PFSK-1 (cell line): ENCODE results near the gene KCNK3.

ENCODE experiments used
- POLR2AphosphoS5 ChIP-seq: IDR thresholded peaks from 2 replicates; pipeline ENCODE4 v1.6.1; 2012; ENCODE audit warnings: low read depth, mild to moderate bottlenecking, control low read depth, low read length, moderate library complexity
- SIN3A ChIP-seq: IDR thresholded peaks from 2 replicates; pipeline ENCODE4 v1.6.1; 2012; ENCODE audit warnings: mild to moderate bottlenecking, low read length, moderate library complexity, borderline replicate concordance; ENCODE audit not compliant: insufficient read depth
- TF ChIP-seq, protein P1 (sequence below), 2 experiments: IDR thresholded peaks; 2 replicates each; pipeline versions ENCODE4 v1.6.1 to v1.8.0; 2011 to 2012; ENCODE audit warnings: low read depth in 2 of 2, low read length in 2 of 2, control low read depth in 1 of 2, inconsistent platforms in 1 of 2, mild to moderate bottlenecking in 1 of 2, moderate library complexity in 1 of 2; ENCODE audit not compliant: insufficient read depth in 1 of 2

DNA sequence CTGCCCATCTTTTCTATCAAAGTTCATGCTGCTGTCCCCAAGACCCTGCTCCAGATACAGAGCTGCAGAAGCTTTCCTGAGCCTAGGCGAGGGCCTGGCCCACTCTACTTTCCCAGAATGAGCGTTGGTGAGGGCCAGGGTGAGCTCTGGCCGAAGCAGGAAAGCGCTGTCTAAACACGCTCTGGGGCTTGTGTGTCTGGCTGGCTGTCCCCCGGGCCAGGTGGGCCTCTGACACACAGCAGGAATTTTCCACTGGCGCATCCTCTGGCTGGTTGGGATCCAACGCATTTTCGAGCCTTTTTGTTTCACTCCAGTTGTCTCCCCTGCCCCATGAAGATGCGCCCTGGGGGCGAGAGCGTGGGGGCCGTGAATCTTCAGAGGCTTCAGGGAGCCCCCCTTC lies 17.8 kb upstream of the KCNK3 start:
- TF ChIP-seq, protein P1, sequence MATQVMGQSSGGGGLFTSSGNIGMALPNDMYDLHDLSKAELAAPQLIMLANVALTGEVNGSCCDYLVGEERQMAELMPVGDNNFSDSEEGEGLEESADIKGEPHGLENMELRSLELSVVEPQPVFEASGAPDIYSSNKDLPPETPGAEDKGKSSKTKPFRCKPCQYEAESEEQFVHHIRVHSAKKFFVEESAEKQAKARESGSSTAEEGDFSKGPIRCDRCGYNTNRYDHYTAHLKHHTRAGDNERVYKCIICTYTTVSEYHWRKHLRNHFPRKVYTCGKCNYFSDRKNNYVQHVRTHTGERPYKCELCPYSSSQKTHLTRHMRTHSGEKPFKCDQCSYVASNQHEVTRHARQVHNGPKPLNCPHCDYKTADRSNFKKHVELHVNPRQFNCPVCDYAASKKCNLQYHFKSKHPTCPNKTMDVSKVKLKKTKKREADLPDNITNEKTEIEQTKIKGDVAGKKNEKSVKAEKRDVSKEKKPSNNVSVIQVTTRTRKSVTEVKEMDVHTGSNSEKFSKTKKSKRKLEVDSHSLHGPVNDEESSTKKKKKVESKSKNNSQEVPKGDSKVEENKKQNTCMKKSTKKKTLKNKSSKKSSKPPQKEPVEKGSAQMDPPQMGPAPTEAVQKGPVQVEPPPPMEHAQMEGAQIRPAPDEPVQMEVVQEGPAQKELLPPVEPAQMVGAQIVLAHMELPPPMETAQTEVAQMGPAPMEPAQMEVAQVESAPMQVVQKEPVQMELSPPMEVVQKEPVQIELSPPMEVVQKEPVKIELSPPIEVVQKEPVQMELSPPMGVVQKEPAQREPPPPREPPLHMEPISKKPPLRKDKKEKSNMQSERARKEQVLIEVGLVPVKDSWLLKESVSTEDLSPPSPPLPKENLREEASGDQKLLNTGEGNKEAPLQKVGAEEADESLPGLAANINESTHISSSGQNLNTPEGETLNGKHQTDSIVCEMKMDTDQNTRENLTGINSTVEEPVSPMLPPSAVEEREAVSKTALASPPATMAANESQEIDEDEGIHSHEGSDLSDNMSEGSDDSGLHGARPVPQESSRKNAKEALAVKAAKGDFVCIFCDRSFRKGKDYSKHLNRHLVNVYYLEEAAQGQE (IDR thresholded peaks at IDR 0.05; ENCODE audit: insufficient read depth in 1 of 2, low read depth in 2 of 2, low read length in 2 of 2) = no peak
- TF ChIP-seq POLR2AphosphoS5 (no peak), SIN3A (no peak)
